GM19025 (cell line): Measurements from ENCODE around the gene HNRNPA2B1.

ENCODE experiments used
- ATAC-seq: cut with Tn5 transposase; IDR thresholded peaks from one replicate; pipeline ENCODE4 v1.9.1; 2021; ENCODE audit warnings: mild to moderate bottlenecking, low read depth, moderate library complexity; ENCODE audit not compliant: unreplicated experiment

HNRNPA2B1 gene

DNA sequence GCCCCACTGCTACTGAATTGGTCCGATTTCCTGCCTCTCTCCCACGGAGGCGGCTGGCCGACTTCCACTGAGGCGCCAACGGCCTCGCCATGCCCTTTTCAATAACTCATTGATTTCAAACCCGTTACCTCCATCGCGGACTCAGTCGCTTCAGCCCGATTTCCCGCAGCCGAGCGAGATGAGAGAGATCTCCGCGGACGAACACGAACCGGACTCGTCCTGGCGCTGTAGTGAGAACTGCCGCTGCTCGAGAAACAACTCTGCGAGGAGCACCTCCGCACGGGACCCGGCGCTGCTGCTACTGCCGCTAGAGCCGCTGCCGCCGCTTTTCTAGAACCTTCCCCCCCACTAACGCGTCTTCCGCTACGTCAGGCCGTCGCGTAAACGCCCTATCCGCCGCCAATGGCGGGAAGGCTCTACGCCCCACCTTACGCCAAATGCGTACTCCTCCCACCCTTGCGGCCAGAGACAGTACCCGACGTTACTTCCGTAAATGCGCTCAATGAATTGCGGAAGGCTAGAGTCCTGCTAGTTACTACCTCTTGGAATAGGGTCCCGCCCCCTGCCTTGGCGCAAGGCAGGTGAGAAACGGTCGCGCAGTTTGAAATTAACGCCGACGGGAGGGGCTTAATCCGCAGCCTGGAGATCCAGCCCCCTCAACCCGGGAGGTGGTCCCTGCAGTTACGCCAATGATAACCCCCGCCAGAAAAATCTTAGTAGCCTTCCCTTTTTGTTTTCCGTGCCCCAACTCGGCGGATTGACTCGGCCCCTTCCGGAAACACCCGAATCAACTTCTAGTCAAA, at the start of gene HNRNPA2B1:
Gene HNRNPA2B1 (minus strand): TSS at position 303 of the 803 bp plus-strand sequence. CDS start 169 bp downstream, at position 134.
- ATAC-seq: peak; percentile 48

DNA sequence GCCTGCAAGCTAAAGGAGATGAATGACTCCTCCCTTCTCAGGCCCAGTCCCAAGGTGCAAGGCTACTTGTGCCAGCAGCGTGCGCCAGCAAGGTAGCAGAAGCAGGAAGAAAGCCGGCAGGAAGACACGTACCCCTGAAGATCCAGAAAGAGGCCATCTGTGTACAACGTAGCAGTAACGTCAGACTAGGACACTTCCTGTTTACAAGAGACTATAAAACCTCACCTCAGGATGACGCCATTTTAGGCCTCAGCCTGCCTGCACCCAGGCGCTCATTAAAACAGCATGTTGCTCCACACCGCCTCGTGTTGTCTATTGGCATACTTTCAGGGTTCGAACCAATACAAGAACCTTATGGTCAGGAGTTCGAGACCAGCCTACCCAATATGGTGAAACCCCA, 49.7 kb upstream of the HNRNPA2B1 start:
- no peak for ATAC-seq

DNA sequence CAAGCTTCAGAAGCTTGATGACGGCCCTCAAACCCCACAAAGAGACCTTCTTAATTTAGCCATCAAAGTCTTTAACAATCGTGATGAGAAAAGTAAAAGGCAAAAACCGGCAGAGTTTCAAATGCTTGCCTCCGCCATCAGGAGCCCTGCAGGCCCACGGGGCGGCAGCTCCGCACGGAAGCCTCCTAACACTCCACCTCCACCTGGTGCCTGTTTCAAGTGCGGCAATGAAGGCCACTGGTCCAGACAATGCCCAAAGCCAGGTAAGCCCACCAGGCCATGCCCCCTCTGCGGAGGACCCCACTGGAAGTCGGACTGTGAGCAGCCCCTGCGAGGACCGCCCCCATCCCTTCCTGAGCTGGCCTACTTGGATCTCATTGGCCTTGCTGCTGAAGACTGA, 44.6 kb upstream of the HNRNPA2B1 start:
- no peak for ATAC-seq

DNA sequence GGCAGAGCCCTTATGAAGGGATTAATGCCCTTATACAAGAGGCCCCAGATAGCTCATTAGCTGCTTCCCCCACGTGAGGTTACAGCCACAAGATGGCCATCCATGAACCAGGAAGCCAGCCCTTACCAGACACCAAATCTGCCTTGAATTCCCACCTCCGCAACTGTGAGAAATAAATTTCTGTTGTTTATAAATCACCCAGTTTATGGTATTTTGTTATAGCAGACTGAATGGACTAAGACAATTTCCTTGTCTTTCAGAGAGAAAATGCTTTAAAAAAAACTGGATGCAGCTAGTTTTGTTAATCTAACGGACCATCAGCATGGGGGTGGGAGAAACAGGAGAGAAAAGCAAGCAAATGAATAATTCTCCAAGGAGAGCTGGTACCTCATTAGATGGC, 37.5 kb upstream of the HNRNPA2B1 start:
- ATAC-seq: no peak

DNA sequence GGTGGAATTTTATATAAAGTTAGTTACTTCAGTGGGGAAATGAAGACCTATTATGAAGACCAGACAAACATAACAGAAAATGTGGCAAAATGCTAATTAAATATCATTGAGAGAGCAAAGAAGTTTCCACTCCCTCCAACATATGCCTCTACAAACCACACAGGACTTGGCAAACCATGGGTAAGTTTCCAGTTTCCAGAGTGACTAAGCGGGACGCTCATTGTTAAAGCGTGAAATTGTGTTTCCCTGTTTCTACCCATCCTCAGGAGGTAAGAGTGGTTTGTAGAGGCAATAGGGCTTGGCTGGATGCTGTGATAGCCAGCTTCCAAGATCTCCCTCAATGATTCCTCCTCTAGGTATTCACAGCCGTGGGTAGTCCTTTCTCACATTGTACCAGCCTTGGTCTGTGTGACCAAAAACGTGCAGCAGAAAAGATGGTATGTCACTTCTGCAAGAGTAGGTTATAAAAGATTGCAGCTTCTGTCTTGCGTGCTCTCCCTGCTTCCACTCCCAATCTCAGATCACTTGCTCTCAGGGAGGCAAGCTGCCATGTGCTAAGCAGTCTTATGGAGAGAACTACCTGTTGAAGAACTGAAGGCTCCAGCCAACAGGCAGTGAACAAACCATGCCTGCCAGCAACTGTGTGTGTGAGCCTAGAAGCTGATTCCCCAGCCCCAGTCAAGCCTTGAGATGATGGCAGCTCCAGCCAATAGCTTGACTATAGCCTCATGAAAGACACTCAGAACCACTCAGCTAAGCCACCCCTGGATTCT, 36.7 kb upstream of the HNRNPA2B1 start:
- ATAC-seq: no peak

DNA sequence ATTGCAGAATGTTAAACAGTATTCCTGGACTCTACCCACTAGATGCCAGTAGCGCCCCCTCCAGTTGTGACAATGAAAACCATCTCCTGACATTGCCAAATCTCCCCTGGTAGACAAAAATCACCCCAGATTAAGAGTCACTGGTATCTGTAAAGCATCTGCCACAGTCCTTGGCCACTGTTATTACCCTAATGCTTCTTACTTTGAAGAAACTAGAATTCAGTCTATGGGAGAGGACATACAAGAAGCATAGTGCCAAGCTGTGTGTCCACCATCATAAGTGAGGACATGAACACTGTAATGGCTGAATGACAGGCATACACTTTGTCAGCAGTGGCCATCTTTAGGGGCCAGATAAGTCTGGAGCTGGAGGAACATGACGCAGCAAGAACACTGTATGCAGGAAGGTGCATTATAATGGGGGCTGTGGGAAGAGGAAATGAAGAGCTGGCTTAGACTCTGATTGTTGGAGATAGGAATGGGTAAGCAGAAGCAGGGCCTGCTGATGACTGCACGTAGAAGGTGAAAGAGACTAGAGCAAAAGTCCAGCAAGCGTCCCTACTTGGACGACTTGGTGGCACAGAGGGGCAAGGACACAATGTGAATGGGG, 33.5 kb upstream of the HNRNPA2B1 start:
- ATAC-seq: no peak

DNA sequence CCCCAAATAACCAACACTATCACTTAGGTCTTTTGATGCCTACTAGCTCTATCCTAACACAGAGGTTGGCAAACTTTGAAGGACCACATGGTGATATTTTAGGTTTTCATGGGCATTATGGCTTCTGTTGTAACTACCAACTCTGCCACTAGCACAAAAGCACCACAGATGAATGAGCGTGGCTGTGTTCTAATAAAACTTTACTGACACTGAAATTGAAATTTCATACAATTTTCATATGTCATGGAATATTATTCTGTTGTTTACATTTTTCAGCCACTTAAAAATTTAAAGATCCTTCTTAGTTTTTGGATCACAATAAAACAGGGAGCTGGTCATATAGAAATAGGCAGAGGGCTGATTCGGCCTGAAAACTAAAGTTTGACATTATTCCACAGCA, 27.4 kb upstream of the HNRNPA2B1 start:
- ATAC-seq: no peak

DNA sequence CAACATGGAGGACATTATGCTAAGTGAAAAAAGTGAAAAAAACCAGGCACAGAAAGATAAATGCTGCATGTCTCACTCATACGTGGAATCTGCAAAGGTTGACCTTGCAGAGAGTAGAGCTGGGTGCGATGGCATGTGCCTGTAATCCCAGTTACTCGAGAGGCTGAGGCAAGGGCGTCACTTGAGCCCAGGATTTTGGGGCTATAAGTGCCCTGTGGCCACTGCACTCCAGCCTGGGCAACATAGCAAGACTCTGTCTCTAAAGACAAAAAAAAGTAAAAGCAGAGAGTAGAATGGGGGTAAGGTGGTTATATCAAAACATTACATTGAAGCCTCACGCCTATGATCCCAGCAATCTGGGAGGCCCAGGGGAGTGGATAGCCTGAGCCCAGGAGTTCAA, 23.8 kb upstream of the HNRNPA2B1 start:
- ATAC-seq: no peak

DNA sequence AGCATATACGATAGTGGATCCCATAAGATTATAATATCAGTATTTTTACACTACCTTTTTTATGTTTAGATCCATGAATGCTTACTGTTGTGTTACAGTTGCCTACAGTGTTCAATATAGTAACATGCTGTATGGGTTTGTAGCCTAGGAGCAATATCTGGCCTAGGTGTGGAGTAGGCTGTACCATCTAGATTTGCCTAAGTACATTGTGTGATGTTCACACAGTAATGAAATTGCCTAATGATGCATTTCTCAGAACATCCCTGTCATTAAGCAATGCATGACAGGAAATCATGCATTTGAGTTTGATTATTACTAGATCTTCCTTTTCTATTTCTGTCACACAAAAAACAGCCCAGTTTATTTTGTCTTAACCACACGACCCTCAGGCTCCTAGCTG, 15.5 kb upstream of the HNRNPA2B1 start:
- ATAC-seq: no peak

DNA sequence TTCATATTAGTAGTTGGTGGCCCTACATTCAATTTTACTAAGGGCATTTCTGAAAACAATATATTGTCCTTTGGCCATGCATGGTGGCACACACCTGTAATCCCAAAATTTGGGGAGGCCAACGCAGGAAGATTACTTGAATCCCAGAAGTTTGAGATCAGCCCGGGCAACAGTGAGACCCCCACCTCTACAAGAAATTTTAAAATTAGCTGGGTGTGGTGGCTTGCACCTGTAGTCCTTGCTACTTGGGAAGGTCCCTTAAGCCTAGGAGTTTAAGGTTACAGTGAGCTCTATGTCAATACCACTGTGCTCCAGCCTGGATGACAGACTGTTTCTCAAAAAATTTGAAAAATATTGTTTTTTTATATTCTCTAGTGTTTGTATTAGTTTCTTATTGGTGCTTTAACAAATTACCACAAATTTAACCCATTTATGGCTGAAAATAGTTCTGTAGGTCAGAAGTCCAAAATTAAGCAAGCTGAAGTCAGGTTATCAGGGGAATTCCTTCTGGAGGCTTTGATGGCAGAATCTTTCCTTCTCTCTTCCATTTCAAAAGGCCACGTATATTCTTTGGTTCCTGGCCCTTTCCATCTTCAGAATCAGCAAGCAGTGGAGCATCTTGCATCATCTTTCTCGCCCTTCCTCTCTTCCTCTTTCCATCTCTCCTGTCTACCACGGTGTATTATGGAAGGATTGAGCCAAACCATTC, 13.4 kb upstream of the HNRNPA2B1 start:
- ATAC-seq: no peak

DNA sequence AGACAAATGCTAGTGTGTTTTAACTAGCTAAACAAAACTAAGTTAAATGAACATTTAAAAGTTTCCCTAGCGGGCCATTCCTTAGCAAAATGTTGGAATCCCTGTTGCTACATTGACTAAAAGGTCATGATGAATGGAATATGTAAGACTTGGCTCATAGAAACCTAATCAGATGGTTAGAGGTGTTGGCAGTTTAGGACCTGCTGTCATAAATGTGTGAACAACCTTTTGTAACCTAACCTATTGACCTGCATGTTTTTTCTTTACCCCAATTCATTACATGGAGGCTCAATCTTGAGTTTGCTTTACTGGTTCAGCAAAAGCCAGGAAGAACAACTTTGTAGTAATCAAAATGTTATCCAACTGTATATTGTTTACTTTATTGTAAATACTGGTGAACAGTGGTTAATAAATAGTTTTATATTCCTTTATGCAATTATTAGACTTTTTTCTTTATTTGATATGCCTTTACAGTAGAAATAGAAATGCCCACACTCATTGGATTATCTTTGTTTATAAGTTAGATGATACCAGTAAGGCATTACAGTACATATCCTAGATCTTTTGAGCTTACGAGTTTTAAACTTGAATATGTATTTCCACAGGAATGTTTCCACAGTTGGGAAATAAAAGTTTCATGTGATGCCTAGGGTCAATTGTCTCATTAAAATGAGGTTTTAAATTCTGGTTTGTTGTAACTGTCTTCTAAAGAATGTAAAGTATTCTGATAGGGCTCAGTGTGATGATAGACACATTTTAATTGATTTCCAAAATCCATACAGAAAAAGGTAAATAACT, 12.6 kb upstream of the HNRNPA2B1 start:
- no peak for ATAC-seq

DNA sequence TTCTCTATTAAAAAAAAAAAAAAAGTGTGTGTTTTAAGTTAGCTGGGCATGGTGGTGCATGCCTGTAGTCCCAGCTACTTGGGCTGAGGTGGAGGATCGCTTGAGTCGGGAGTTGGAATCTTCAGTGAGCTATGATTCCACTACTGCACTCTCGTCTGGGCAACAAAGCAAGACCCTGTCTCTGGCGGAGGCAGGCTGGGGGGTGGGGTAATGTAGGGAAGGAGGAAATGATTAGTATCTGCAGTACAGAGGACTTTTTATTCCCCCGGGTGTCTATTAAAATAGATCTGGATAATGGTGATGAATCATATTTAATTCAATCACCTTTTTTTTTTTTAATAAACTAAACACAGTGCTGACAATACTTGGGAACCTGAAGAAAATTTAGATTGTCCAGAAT, 7.5 kb upstream of the HNRNPA2B1 start:
- ATAC-seq: no peak

DNA sequence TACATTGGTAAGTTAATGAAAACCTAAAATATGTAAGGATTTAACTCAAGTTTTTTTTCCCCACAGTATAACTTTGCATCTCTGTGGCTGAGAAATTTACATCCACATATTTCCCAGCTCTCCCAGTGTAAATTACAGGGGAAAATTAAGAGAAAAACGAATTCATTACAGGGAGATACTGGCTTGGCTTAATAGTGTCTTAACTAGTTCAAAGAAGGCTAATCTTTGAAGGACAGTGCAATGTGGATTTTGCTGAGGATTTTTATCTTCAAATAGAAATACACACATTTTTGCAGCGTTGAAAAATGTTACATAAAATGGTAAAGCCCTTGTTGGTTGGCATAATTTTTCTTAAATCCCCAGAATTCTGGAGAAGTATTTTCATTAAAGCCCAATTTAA, 2.5 kb upstream of the HNRNPA2B1 start:
- no peak for ATAC-seq

DNA sequence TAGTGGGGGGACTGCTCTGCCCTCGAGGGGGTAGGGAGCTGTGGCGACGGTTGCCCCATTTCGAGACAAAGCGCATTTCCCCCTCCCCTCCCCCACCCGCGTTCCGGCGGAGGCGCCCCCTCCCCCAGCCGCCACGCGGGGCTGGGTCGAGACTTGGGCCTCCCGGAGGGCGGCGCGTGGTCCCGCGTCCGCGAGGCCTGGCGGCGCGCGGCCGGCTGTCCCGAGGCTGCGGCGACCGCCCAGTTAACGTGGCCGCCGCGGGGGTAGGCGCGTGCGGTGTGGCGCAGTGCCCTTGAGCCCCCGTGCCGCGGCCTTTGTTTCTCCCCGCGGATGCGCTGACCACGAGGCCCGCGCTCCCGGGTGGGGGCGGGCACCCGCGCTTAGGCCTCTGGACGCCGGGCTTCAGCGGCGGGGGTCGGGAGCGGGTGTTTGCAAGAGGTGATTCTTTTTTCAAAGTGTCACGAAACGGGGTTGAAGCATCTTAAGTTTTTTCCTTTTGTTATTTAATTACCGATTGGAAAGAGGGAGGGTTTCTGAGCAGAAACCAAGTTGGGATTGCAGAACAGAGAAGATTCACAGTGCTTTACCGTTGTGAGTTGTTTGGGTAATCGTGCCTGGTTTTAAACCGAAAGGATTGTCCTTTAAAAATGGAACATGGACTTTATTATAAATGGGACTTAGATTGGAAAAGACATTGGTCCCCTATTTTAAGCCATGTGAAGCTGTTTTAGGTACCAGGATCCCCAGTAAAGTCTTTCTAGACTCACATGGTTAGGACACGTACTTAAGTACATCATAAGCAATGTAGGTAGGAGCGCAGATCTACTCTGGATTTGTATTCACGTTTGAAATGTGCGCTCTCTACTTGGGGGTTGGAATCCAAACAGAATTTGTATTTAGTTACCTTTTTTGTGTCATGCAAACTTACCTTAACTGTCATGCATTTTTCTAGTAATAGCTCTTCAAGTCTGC, 1.8 kb upstream of the HNRNPA2B1 start:
- ATAC-seq: peak; percentile 3

DNA sequence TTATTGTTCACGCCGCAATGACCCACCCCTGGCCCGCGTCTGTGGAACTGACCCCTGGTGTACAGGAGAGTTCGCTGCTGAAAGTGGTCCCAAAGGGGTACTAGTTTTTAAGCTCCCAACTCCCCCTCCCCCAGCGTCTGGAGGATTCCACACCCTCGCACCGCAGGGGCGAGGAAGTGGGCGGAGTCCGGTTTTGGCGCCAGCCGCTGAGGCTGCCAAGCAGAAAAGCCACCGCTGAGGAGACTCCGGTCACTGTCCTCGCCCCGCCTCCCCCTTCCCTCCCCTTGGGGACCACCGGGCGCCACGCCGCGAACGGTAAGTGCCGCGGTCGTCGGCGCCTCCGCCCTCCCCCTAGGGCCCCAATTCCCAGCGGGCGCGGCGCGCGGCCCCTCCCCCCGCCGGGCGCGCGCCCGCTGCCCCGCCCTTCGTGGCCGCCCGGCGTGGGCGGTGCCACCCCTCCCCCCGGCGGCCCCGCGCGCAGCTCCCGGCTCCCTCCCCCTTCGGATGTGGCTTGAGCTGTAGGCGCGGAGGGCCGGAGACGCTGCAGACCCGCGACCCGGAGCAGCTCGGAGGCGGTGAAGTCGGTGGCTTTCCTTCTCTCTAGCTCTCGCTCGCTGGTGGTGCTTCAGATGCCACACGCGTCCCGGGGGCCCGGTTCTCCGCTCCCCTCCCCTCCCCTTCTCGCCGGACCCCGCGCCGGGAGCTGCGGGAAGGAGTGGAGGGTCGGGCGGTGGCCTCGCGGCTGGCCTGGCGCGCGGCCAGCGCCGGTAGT, 887 bp upstream of the HNRNPA2B1 start, which contains the start of gene CBX3:
Gene CBX3 (plus strand): TSS at position 499 of the 772 bp plus-strand sequence. CDS start 1,254 bp downstream, outside the sequence.
- peak; percentile 42 for ATAC-seq

DNA sequence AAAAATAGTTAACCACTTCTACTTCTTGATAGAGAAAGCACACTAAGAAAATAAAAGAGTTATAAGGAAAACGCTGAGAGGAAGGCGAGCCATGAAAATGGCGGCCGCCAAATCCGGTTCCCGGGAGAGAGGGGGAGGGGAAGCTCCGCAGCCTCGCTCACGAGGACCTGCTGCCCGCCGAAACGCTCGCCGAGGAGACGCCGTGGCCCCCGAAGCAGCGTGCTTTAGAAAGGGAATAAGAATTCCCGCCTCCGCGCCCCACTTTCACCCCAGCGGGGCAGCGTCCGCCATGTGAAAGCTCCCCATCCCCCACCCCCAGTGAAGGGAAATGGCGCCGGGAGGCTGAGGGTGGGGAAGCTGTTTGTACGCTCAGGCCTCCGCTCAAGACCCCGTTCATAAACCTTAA, 505 bp downstream of the HNRNPA2B1 start:
- ATAC-seq: no peak

DNA sequence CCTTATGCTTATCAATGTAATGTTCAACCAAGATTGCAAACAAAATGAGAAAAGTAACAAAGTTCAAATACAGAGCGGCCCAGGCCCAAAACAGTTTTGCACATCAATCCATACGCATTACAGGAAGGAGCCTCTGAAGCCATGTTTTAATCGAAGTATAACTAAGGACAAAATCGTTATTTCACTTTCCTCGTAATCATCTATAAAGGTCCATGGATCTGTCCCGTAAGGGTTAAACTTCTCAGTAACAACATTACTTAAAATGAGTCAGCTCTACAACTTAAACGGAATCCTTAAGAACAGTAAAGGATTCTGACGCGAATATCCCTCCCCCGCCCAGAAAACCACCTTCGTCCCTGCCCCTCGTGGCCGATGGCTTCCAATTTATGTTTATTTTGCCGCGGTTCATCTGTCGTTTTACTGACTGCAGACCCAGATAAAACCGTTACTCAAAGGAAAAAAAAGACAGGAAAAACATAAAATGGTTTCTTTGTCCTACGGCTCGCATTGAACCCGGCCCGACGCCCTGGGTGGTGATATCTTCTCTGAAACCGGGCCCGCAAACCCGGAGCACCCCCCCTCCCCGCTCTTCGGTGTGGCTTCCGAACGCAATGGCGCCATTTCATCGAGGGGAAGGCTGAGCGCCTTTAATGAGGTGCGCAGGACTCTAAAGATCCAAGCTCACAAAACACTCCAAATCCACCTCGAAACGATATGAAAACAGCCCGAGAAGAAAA, 1.1 kb downstream of the HNRNPA2B1 start:
- ATAC-seq: no peak
